Mucosa of descending colon (tissue), 3 donors: ENCODE measurements around the gene WDHD1. TPM values are rescaled to one million over a fixed set of nuclear protein-coding genes. Genes with fewer than 3 reads are reported as not detected.
A peak's percentile ranks its signal among the peaks of the same experiment; 100 is the strongest.

Experiments used
- ATAC-seq: fragments of 200-7000 bp; cut with Tn5 transposase; one replicate; pipeline ENCODE4 v1.9.1; 2020; ENCODE audit warnings: mild to moderate bottlenecking, moderate library complexity
- DNase-seq, 3 donors: peaks; one replicate each; pipeline ENCODE4 v3.0.0-alpha.2; 2020
- H3K36me3 ChIP-seq: fragments of 200-600 bp; one replicate; pipeline ENCODE4 v1.8.0; 2021; ENCODE audit warnings: low read depth, mild to moderate bottlenecking
- H3K4me1 ChIP-seq: fragments of 200-600 bp; one replicate; pipeline ENCODE4 v1.8.0; 2021; ENCODE audit warnings: low read depth, mild to moderate bottlenecking
- H3K4me3 ChIP-seq: fragments of 200-600 bp; one replicate; pipeline ENCODE4 v1.8.0; 2021; ENCODE audit warnings: mild to moderate bottlenecking
- H3K9me3 ChIP-seq: fragments of 200-600 bp; one replicate; pipeline ENCODE4 v1.8.0; 2021; ENCODE audit warnings: mild to moderate bottlenecking
- CTCF ChIP-seq: fragments of 200-600 bp; IDR thresholded peaks from one replicate; pipeline ENCODE4 v1.8.0; 2022; ENCODE audit warnings: antibody characterized with exemption, mild to moderate bottlenecking
- intact Hi-C, 2 donors: fragments of 100-400 bp; cut with DNase I in 1 of 2; cut with micrococcal nuclease in 1 of 2; formaldehyde crosslinking; loops; one replicate each; pipeline versions ENCODE4 v1.11.0 to v1.11.1; 2022; cut with DNase I, micrococcal nuclease
- total RNA-seq, 3 donors: library from RNA; stranded (reverse); fragmentation: NEBNext Ultra II Directional in 2 of 3; extraction: Animal tissue kit (Norgen Biotek cat#: 25700) in 2 of 3; gene quantifications; one replicate each; pipeline versions ENCODE4 v1.2.1 to v1.2.4, GENCODE V29; 2021 to 2023
- donor health status: DM: no; HTN: no; CAD: no; lungs with moderate emphysema.
- donor health status: DM: no; HTN: no; CAD: no.
- donor health status: DM: no; HTN: yes; CAD: no.

WDHD1 gene
- total RNA-seq, 3 donors from 2014 or later = 2.6 to 6.5 (median 3.4) TPM

- peak; percentile 61 for ATAC-seq
- Histone ChIP-seq H3K4me3 (no peak overlapping the region), H3K4me1 (peaks cover under 1% of the 10 kb centered on the region), H3K36me3 (no peaks in the 10 kb centered on the region), H3K9me3 (no peaks in the 10 kb centered on the region)
- DNase-seq = peak in 1 of 3 donors; percentile 81
- peak; percentile 40 for TF ChIP-seq CTCF
- intact Hi-C loops = no loop called here
Measured at GRCh38 chr14:54893151-54893760, 133.6 kb downstream of the WDHD1 start.

DNA sequence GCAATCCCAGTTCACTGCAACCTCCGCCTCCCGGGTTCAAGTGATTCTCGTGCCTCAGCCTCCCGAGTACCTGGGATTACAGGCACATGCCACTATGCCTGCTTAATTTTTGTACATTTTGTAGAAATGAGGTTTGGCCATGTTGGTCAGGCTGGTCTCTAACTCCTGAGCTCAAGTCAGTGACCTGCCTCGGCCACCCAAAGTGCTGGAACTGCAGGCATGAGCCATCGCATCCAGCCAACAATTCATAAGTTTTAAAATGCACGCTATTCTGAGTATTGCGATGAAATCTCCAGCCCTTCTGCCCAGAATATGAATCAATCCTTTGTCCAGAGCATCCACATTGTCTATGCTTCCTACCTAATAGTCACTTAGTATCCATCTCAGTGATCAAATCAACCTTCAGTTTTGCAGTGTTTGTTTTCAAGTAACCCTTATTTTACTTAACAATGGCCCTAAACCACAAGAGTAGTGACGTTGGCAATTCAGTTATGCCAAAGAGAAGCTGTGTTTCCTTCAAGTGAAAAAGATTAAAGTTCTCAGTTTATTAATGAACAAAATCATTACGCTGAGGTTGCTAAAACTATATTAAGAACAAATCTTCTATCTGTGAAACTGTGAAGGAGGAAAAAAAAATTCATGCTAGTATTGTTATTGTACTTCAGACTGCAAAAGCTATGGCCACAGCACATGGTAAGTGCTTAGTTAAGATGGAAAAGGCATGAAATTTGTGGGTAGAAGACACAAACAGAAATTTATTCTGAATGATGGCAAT, 135.2 kb downstream of the WDHD1 start:
- ATAC-seq (no peak), DNase-seq (no peak)
- H3K9me3 ChIP-seq = no peaks in the 10 kb centered on the region
- peaks cover 3% of the 10 kb centered on the region for H3K4me1 ChIP-seq
- no peak for TF ChIP-seq CTCF
- no peaks in the 10 kb centered on the region for H3K36me3 ChIP-seq
- H3K4me3 ChIP-seq = no peak overlapping the region
- intact Hi-C loops = no loop called here

GRCh38 chr14:54890788-54891187, 136.1 kb downstream of the WDHD1 start:
- DNase-seq = no peak
- Histone ChIP-seq H3K4me1 (peaks cover 3% of the 10 kb centered on the region), H3K36me3 (no peaks in the 10 kb centered on the region), H3K9me3 (no peaks in the 10 kb centered on the region), H3K4me3 (no peak overlapping the region)
- no peak for TF ChIP-seq CTCF
- intact Hi-C loops = no loop called here
- ATAC-seq = no peak

DNA sequence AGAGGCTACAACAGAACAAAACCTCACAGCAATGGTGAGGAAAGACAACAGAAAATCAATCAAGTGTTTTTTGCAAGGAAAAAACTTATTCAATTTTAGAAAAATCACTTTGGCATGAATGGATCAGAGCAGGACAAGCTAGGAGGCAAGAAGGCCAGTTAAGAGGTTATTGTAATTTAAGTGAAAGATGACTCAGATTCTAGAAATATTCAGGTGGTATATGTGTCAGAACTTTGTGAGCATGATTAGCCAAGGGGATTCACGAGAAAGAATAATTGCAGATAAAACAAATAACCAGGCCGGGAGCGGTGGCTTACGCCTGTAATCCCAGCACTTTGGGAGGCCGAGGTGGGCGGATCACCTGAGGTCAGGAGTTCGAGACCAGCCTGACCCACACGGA, 137.0 kb downstream of the WDHD1 start:
- DNase-seq (no peak), ATAC-seq (no peak)
- H3K4me1 ChIP-seq = peaks cover 3% of the 10 kb centered on the region
- intact Hi-C loops = no loop called here
- no peak overlapping the region for H3K4me3 ChIP-seq
- no peak for TF ChIP-seq CTCF
- H3K36me3 ChIP-seq = no peaks in the 10 kb centered on the region
- no peaks in the 10 kb centered on the region for H3K9me3 ChIP-seq

Other genes starting within 250 kb of the WDHD1 start
- 10 to 100 TPM; 12.8 to 27.1 (median 19.3) TPM for gene GCH1, start 124.3 kb downstream of the WDHD1 start, total RNA-seq
- gene SOCS4, start 137 bp upstream of the WDHD1 start, total RNA-seq = 10 to 100 TPM; 16.6 to 41.6 (median 23.5) TPM
- 10 to 100 TPM; 67.7 to 72.7 (median 69.7) TPM for gene MAPK1IP1L, start 24.5 kb upstream of the WDHD1 start, total RNA-seq
- gene LGALS3, start 102.2 kb upstream of the WDHD1 start, total RNA-seq = 1,000 to 10,000 TPM in 2 of 3 donors, 100 to 1,000 TPM in 1; 488 to 1,705 (median 1,380) TPM
- 10 to 100 TPM in 1 of 3 donors, 1 to 10 TPM in 2; 2.0 to 13.7 (median 3.3) TPM for gene DLGAP5, start 164.5 kb upstream of the WDHD1 start, total RNA-seq
- gene FBXO34, start 244.3 kb upstream of the WDHD1 start, total RNA-seq = 10 to 100 TPM; 42.2 to 76.9 (median 59.1) TPM